ENCODE results near the gene ZBTB11.
"Not testable (repeated sequence)": the region's sequence is repeated elsewhere in the genome, so short reads cannot be mapped to it uniquely, and the experiment has no call there.

Gene ZBTB11

DNA sequence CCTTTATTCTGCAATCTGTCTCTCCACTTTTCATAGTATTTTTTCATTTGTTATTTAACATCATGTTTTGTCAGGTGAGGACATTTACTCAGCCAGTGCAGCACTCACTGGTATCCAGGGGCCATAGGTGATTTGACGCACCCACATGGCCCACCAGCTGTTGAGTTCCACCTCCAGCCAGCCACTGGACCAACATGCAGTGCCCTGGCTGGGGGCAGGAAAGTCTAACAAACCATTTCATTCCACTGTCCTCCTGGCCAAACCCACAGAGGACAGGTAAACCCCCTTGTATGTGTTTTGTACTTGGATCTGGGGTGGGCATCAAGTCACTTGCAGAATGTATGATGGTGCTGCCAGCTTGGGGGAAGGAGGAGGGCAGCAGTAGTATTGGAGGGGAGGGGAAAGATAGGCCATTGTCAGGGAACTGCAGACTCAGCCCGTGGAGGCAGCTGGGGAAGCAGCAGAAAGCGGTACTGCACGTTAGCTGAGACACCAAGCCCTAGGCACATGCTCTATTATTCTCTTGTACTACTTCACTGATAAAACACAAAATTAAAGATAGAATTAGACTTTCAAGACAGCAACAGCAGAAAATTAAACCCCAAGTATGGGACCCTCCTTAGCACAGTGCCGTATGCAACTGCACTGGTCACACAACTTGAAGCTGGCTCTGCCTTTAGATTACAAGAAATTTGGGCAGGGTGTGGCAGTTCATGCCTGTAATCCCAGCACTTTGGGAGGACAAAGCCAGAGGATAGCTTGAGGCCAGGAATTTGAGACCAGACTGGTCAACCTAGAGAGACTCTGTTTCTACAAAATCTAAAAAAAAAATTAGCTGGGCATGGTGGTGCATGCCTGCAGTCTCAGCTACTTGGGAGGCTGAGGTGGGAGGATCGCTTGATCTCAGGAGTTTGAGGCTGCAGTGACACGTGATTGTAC is 25.0 kb upstream of the ZBTB11 start:
- Histone ChIP-seq H3K4me1 (ENCODE audit: insufficient read depth, low read length) (peaks cover 11% of the 10 kb centered on the region), H3K9me3 (ENCODE audit: control insufficient read depth, insufficient read depth, low read length) (no peaks in the 10 kb centered on the region), H3K36me3 (ENCODE audit: insufficient read depth, low read length) (no peaks in the 10 kb centered on the region), H3K9ac (ENCODE audit: low read depth, low read length) (no peak overlapping the region)

DNA sequence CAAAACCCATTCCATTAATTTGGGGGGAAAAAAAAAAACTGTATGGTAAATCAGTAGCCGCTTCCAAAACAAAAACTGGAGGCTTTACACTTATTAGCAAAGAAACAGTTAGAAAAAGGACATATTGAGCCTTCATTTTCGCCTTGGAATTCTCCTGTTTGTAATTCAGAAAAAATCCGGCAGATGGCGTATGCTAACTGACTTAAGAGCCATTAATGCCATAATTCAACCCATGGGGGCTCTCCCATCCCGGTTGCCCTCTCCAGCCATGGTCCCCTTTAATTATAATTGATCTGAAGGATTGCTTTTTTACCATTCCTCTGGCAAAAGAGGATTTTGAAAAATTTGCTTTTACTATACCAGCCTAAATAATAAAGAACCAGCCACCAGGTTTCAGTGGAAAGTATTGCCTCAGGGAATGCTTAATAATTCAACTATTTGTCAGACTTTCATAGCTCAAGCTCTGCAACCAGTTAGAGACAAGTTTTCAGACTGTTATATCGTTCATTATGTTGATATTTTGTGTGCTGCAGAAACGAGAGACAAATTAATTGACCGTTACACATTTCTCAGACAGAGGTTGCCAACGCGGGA is 18.9 kb upstream of the ZBTB11 start:
- no peaks in the 10 kb centered on the region for H3K9me3 ChIP-seq (ENCODE audit: control insufficient read depth, insufficient read depth, low read length)
- no peak overlapping the region for H3K9ac ChIP-seq (ENCODE audit: low read depth, low read length)
- peaks cover 8% of the 10 kb centered on the region for H3K4me1 ChIP-seq (ENCODE audit: insufficient read depth, low read length)
- no peaks in the 10 kb centered on the region for H3K36me3 ChIP-seq (ENCODE audit: insufficient read depth, low read length)

DNA sequence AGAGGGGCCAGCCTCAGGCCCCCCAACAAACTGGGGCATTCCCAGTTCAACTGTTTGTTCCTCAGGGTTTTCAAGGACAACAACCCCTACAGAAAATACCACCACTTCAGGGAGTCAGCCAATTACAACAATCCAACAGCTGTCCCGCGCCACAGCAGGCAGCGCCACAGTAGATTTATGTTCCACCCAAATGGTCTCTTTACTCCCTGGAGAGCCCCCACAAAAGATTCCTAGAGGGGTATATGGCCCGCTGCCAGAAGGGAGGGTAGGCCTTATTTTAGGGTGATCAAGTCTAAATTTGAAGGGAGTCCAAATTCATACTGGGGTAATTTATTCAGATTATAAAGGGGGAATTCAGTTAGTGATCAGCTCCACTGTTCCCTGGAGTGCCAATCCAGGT is 17.9 kb upstream of the ZBTB11 start:
- not testable (repeated sequence) for H3K36me3 ChIP-seq (ENCODE audit: insufficient read depth, low read length); H3K9ac ChIP-seq (ENCODE audit: low read depth, low read length); H3K9me3 ChIP-seq (ENCODE audit: control insufficient read depth, insufficient read depth, low read length)
- H3K4me1 ChIP-seq (ENCODE audit: insufficient read depth, low read length), result peaks cover 13% of the 10 kb centered on the region

DNA sequence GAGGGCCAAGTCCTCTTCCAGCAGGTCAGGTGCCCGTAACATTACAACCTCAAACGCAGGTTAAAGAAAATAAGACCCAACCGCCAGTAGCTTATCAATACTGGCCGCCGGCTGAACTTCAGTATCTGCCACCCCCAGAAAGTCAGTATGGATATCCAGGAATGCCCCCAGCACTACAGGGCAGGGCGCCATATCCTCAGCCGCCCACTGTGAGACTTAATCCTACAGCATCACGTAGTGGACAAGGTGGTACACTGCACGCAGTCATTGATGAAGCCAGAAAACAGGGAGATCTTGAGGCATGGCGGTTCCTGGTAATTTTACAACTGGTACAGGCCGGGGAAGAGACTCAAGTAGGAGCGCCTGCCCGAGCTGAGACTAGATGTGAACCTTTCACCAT is 16.6 kb upstream of the ZBTB11 start:
- H3K9ac ChIP-seq (ENCODE audit: low read depth, low read length), result peak overlapping the region; percentile 47; the same call in 1 of the 2 replicates
- not testable (repeated sequence) for H3K36me3 ChIP-seq (ENCODE audit: insufficient read depth, low read length)
- peaks cover 13% of the 10 kb centered on the region for H3K4me1 ChIP-seq (ENCODE audit: insufficient read depth, low read length)

DNA sequence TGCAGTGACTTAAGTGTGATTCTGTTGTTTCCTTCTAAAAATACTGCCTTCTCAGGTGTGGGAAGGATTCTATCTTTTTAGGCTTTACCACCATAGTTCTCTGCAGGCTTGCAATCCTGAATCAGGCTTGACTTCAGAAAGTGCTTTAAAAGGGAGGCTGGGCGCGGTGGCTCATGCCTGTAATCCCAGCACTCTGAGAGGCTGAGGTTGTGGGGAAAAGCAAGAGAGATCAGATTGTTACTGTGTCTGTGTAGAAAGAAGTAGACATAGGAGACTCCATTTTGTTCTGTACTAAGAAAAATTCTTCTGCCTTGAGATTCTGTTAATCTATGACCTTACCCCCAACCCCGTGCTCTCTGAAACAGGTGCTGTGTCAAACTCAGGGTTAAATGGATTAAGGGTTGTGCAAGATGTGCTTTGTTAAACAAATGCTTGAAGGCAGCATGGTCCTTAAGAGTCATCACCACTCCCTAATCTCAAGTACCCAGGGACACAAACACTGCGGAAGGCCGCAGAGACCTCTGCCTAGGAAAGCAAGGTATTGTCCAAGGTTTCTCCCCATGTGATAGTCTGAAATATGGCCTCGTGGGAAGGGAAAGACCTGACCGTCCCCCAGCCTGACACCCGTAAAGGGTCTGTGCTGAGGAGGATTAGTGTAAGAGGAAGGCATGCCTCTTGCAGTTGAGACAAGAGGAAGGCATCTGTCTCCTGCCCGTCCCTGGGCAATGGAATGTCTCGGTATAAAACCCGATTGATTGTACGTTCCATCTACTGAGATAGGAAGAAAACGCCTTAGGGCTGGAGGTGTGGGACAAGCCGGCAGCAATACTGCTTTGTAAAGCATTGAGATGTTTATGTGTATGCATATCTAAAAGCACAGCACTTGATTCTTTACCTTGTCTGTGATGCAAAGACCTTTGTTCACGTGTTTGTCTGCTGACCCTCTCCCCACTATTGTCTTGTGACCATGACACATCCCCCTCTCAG is 15.0 kb upstream of the ZBTB11 start:
- peak overlapping the region; percentile 29 for H3K9ac ChIP-seq (ENCODE audit: low read depth, low read length)
- H3K4me1 ChIP-seq (ENCODE audit: insufficient read depth, low read length), result peaks cover 13% of the 10 kb centered on the region
- not testable (repeated sequence) for H3K36me3 ChIP-seq (ENCODE audit: insufficient read depth, low read length); H3K9me3 ChIP-seq (ENCODE audit: control insufficient read depth, insufficient read depth, low read length)

More for the DNA sequence above, 16.6 kb upstream of the ZBTB11 start:
- not testable (repeated sequence) for H3K9me3 ChIP-seq (ENCODE audit: control insufficient read depth, insufficient read depth, low read length)

DNA sequence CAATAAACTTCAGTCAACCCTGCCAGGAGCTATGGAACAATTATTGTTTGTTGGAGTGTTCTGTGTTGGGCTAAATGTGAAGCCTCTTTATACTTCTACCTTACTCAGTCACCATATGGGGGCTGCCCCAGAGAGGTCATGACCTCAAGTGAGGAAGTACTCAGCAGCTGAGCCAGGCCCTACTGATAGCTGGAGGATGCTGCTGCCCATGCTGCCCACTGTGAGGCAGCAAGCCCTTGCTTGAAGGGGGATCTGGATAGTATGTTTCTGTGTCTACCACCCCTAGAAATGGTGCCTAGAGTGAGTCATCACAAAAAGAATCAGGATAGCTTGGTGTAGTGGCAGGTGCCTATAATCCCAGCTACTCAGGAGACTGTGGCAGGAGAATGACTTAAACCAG is 14.0 kb upstream of the ZBTB11 start:
- no peak overlapping the region for H3K9ac ChIP-seq (ENCODE audit: low read depth, low read length)
- H3K36me3 ChIP-seq (ENCODE audit: insufficient read depth, low read length), result peaks cover under 1% of the 10 kb centered on the region; the same call in 1 of the 2 replicates
- no peaks in the 10 kb centered on the region for H3K9me3 ChIP-seq (ENCODE audit: control insufficient read depth, insufficient read depth, low read length)
- peaks cover 13% of the 10 kb centered on the region for H3K4me1 ChIP-seq (ENCODE audit: insufficient read depth, low read length)

DNA sequence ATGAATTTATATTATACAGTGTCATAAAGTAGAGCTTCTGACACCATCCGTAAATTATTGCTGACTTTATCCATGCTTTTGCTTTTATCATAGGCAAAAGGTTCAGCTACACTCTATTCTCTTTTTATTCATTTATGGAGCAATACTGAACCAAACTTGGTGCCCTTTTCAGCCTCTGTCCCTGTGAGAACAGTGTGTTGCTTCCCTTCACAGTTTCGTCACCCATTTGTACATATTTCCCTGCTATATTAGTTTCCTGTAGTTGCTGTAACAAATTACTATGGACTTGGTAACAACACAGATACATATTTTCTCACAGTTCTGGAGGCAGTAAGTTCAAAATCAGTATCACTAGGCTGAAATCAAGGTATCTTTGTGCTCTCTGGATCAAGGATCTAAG is 12.4 kb upstream of the ZBTB11 start:
- peaks cover 19% of the 10 kb centered on the region for H3K4me1 ChIP-seq (ENCODE audit: insufficient read depth, low read length)
- no peak overlapping the region for H3K9ac ChIP-seq (ENCODE audit: low read depth, low read length)
- H3K9me3 ChIP-seq (ENCODE audit: control insufficient read depth, insufficient read depth, low read length), result no peaks in the 10 kb centered on the region
- H3K36me3 ChIP-seq (ENCODE audit: insufficient read depth, low read length), result peaks cover 16% of the 10 kb centered on the region

DNA sequence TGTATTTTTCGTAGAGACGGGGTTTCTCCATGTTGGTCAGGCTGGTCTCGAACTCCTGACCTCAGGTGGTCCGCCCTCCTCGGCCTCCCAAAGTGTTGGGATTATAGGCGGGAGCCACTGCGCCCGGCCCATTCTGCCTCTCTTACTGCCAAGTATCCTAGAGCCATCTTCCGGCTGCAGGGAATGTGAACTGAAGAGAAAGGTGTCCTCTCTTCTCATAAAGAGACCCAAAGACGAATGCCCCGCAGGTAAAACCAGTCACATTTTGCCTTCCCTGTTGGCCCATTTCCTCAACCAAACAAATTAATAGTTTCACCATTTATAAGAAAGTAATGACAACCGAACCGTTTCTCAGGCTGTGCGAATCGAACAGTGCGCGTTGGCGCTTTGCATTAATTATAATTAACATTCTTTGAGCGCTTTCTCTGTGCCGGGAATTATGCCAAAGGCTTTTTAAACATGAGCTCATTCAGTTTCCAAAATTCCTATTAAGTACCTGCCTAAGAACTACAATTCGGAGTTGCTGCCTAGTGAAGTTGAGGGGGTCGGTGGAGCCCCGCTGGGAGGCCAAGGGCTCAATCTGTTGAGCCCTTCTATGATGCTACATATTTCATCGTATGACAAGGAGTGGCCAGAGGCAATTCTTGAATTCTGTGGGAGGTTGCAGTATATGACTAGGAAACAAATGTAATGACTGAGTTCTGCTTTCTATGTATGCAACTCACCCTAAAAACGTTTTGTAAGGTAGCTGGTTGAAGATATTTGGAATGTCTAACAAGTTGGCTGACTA is 10.4 kb upstream of the ZBTB11 start:
- Histone ChIP-seq H3K4me1 (ENCODE audit: insufficient read depth, low read length) (peaks cover 19% of the 10 kb centered on the region), H3K9ac (ENCODE audit: low read depth, low read length) (peak overlapping the region; percentile 99), H3K36me3 (ENCODE audit: insufficient read depth, low read length) (peaks cover 29% of the 10 kb centered on the region)

DNA sequence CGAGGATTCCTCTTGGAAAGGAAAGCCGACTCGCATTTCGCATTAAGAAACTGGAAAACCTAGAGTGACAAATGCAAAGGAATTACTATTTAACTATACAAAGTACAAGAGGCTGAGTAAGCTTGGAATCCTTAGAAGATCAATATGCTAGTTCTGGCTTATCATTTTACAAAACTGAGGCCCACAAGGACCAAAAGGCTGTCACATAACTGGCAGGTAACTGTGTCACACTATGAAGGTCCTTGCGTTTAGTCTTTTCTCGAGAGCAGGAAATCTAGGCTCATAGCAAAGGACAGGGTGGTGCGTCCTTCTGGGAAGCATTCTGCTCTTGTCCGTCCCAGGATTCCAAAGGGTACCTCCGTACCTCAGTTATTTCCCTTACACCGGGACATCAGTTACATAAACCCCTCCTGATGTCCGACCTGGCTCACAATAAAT is 9.0 kb upstream of the ZBTB11 start:
- Histone ChIP-seq H3K4me1 (ENCODE audit: insufficient read depth, low read length) (peaks cover 11% of the 10 kb centered on the region), H3K9ac (ENCODE audit: low read depth, low read length) (peak overlapping the region; percentile 99), H3K9me3 (ENCODE audit: control insufficient read depth, insufficient read depth, low read length) (no peaks in the 10 kb centered on the region), H3K36me3 (ENCODE audit: insufficient read depth, low read length) (peaks cover 41% of the 10 kb centered on the region)

More for the DNA sequence above, 10.4 kb upstream of the ZBTB11 start:
- no peaks in the 10 kb centered on the region for H3K9me3 ChIP-seq (ENCODE audit: control insufficient read depth, insufficient read depth, low read length)

DNA sequence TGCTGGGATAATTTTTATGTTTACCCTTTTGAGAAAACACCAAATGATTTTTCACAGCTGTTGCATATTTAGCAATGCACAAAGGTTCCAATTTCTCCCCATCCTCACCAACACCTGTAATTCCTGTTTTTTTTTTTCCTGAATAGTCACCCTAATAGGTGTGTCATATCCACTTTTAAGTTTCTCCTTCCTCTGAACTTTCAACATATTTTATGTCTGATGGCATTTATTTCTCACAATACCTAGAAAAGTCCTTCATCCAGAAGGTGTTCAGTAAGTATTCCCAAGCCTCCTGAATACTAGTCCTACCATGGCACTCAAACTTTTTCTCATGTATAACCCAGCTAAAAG is 8.1 kb upstream of the ZBTB11 start:
- no peaks in the 10 kb centered on the region for H3K9me3 ChIP-seq (ENCODE audit: control insufficient read depth, insufficient read depth, low read length)
- H3K9ac ChIP-seq (ENCODE audit: low read depth, low read length), result peak overlapping the region; percentile 99
- peaks cover 6% of the 10 kb centered on the region for H3K4me1 ChIP-seq (ENCODE audit: insufficient read depth, low read length)
- H3K36me3 ChIP-seq (ENCODE audit: insufficient read depth, low read length), result peaks cover 44% of the 10 kb centered on the region

DNA sequence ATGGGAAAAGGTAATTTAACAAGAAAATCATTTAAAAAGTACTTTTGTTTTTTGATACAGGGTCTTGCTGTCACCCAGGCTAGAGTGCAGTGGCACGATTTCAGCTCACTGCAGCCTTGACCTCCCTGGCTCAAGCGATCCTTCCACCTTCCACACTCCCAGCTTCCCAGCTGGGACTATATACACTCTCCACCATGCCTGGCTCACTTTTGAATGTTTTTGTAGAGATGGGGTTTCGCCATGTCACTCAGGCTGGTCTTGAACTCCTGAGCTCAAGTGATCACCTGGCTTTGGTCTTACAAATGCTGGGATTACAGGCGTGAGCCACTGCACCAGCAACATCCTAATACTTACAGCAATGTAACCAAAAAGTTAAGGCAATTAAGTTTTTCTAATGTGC is 3.5 kb upstream of the ZBTB11 start:
- peaks cover 38% of the 10 kb centered on the region for H3K36me3 ChIP-seq (ENCODE audit: insufficient read depth, low read length)
- no peaks in the 10 kb centered on the region for H3K9me3 ChIP-seq (ENCODE audit: control insufficient read depth, insufficient read depth, low read length)
- H3K4me1 ChIP-seq (ENCODE audit: insufficient read depth, low read length), result peaks cover 6% of the 10 kb centered on the region
- no peak overlapping the region for H3K9ac ChIP-seq (ENCODE audit: low read depth, low read length)

DNA sequence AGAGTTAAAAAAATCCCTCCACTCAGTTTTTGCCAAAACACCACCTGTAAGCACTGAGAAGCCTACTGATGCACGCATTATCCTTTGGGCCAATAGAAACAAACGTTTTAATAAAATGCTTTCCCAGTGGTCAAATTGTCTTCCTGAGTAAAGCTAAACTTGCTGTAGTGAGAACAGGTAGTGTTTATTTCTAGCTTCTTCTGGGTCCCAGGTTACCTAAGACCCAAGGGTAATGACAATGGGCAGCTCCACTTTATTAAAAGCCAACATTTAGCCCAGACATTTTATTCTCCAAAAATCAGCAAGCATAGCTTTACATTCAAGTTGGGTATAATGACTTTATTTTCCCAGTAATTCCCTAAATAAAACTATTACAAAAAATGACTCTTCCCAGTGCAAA is 1.9 kb upstream of the ZBTB11 start:
- H3K4me1 ChIP-seq (ENCODE audit: insufficient read depth, low read length); H3K9me3 ChIP-seq (ENCODE audit: control insufficient read depth, insufficient read depth, low read length); H3K9ac ChIP-seq (ENCODE audit: low read depth, low read length): not testable (repeated sequence)
- H3K36me3 ChIP-seq (ENCODE audit: insufficient read depth, low read length), result peaks cover 24% of the 10 kb centered on the region

DNA sequence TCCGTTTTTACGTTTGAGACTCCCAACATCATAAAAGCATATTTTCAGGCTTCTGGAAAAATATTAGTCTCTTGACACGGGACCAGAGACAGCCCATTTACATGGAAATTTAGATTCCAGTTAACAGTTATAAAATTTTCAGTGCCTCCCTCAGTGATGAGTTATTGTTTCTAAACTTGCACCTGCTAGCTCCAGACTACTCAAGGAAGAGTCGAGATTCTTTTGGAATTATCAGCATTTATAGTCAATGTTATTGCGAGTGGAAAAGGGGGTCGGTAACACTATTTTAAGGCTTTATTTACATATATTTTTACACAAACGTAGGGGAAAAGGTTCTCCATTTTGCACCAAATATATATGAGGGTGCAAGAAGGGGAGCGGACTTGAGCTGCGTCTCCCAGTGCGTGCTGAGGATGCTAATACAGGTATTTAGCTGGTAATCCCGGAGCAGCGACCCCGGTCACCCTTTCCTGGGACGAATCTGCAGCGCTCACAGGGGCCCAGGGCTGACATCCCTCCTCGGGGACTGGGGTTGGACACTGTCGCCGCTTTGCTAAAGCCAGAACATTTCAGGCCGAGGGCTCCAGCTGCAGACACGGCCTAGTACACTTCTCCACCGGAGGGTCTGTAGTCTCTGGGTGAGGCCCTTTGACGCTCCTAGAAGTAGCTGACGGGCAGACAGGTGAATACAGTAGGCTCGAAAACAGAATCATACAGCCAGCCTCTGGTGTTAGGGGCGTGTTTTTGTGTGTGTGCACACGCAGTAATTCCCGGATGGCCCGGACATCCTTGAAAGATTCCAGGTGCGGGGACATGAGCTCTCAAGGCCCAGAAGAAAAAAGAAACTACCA is 729 bp upstream of the ZBTB11 start:
- H3K4me1 ChIP-seq (ENCODE audit: insufficient read depth, low read length), result no peaks in the 10 kb centered on the region
- no peaks in the 10 kb centered on the region for H3K9me3 ChIP-seq (ENCODE audit: control insufficient read depth, insufficient read depth, low read length)
- H3K36me3 ChIP-seq (ENCODE audit: insufficient read depth, low read length), result peaks cover 18% of the 10 kb centered on the region
- peak overlapping the region; percentile 40 for H3K9ac ChIP-seq (ENCODE audit: low read depth, low read length)

Data from ES-I3 (cell line).